ENCODE measurements around the gene BRMS1. TPM values are rescaled to one million over a fixed set of nuclear protein-coding genes. Genes with fewer than 3 reads are reported as not detected.

Gene BRMS1
- total RNA-seq, 1 donor from 2014 or later, result 56.9 TPM

GRCh38 chr11:66371627-66372415 lies 26.9 kb upstream of the BRMS1 start, which contains the start of gene SLC29A2:
SLC29A2 (minus strand) TSS chr11:66371760; CDS start chr11:66371591, 169 bp downstream.
- Mint-ChIP-seq H3K27ac (peak within 1 kb of the TSS; percentile 94), H3K4me3 (peak within 1 kb of the TSS; percentile 90), H3K9me3 (no peaks in the 10 kb centered on the region), H3K4me1 (peaks cover 15% of the 10 kb centered on the region), H3K27me3 (no peaks in the 10 kb centered on the region), H3K36me3 (ENCODE audit: low read depth) (peaks cover 5% of the 10 kb centered on the region)
- POLR2A ChIA-PET, result interaction anchor here (0.6 to 3.2 kb wide), 20 partner anchors 8 to 980 kb away, joined by 3 to 34 read pairs (median 4); partner anchors contain the start of genes ACTN3, B4GAT1, BRMS1 and CD248
- ATAC-seq (ENCODE audit: low read depth) (peak; percentile 87), DNase-seq (peak; percentile 78)
- intact Hi-C loops (cut with micrococcal nuclease), result loop anchor here (1.0 to 5.0 kb wide), 6 partner anchors 14 to 585 kb away; partner anchors contain the start of genes PC and PELI3
- CTCF ChIA-PET, result interaction anchor here (0.8 to 4.2 kb wide), 5 partner anchors 12 to 67 kb away, joined by 3 to 31 read pairs (median 4); partner anchors contain the start of gene MRPL11
- TF ChIP-seq, protein P1, sequence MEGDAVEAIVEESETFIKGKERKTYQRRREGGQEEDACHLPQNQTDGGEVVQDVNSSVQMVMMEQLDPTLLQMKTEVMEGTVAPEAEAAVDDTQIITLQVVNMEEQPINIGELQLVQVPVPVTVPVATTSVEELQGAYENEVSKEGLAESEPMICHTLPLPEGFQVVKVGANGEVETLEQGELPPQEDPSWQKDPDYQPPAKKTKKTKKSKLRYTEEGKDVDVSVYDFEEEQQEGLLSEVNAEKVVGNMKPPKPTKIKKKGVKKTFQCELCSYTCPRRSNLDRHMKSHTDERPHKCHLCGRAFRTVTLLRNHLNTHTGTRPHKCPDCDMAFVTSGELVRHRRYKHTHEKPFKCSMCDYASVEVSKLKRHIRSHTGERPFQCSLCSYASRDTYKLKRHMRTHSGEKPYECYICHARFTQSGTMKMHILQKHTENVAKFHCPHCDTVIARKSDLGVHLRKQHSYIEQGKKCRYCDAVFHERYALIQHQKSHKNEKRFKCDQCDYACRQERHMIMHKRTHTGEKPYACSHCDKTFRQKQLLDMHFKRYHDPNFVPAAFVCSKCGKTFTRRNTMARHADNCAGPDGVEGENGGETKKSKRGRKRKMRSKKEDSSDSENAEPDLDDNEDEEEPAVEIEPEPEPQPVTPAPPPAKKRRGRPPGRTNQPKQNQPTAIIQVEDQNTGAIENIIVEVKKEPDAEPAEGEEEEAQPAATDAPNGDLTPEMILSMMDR (IDR thresholded peaks at IDR 0.05), result no peak

- no peak for ATAC-seq (ENCODE audit: low read depth)
- no peak for DNase-seq
- intact Hi-C loops (cut with micrococcal nuclease), result no loop called here
- Mint-ChIP-seq H3K4me1 (peaks cover 15% of the 10 kb centered on the region), H3K9me3 (no peaks in the 10 kb centered on the region), H3K27ac (peak overlapping the region; percentile 57), H3K4me3 (peak overlapping the region; percentile 53), H3K27me3 (no peaks in the 10 kb centered on the region), H3K36me3 (ENCODE audit: low read depth) (peaks cover 5% of the 10 kb centered on the region)
- POLR2A ChIA-PET, result interaction anchor here (3.2 kb wide), 1 partner anchor 57 kb away, joined by 24 read pairs; no protein-coding TSS in a partner anchor
- CTCF ChIA-PET, result interaction anchor here (0.9 to 1.0 kb wide), 2 partner anchors 17 to 20 kb away, joined by 3 read pairs; no protein-coding TSS in a partner anchor
- TF ChIP-seq, protein P1 (IDR thresholded peaks at IDR 0.05), result no peak
Measured at GRCh38 chr11:66369073-66369894, 24.4 kb upstream of the BRMS1 start.

- H3K36me3 Mint-ChIP-seq (ENCODE audit: low read depth), result peaks cover 5% of the 10 kb centered on the region
- no peaks in the 10 kb centered on the region for H3K9me3 Mint-ChIP-seq
- DNase-seq (no peak), ATAC-seq (ENCODE audit: low read depth) (no peak)
- intact Hi-C loops (cut with micrococcal nuclease), result no loop called here
- no peak overlapping the region for H3K27ac Mint-ChIP-seq
- H3K4me1 Mint-ChIP-seq, result peaks cover 15% of the 10 kb centered on the region
- TF ChIP-seq, protein P1 (IDR thresholded peaks at IDR 0.05), result no peak
- ChIA-PET POLR2A (no interaction called here), CTCF (interaction anchor here (1.0 kb wide), 1 partner anchor 21 kb away, joined by 3 read pairs; no protein-coding TSS in a partner anchor)
- H3K4me3 Mint-ChIP-seq, result no peak overlapping the region
- H3K27me3 Mint-ChIP-seq, result no peaks in the 10 kb centered on the region
Measured at GRCh38 chr11:66368484-66368883, 23.6 kb upstream of the BRMS1 start.

- intact Hi-C loops (cut with micrococcal nuclease), result no loop called here
- ATAC-seq (ENCODE audit: low read depth), result no peak
- H3K36me3 Mint-ChIP-seq (ENCODE audit: low read depth), result peaks cover 5% of the 10 kb centered on the region
- no peak for DNase-seq
- no peak overlapping the region for H3K27ac Mint-ChIP-seq
- peaks cover 14% of the 10 kb centered on the region for H3K4me1 Mint-ChIP-seq
- TF ChIP-seq, protein P1 (IDR thresholded peaks at IDR 0.05), result no peak
- no peaks in the 10 kb centered on the region for H3K9me3 Mint-ChIP-seq
- H3K27me3 Mint-ChIP-seq, result no peaks in the 10 kb centered on the region
- ChIA-PET CTCF (interaction anchor here (1.0 kb wide), 1 partner anchor 21 kb away, joined by 3 read pairs; no protein-coding TSS in a partner anchor), POLR2A (no interaction called here)
- H3K4me3 Mint-ChIP-seq, result no peak overlapping the region
Measured at GRCh38 chr11:66367561-66368312, 22.8 kb upstream of the BRMS1 start.
